DND-41 (cell line): ENCODE measurements around the gene MVD.

Experiments
- ATAC-seq: fragments of 200-7000 bp; cut with Tn5 transposase; 3 replicates; pipeline ENCODE4 v1.9.1; 2021; ENCODE audit warnings: low read depth; ENCODE audit not compliant: insufficient read depth
- DNase-seq: peaks from one replicate; pipeline ENCODE4 v3.0.0-alpha.2; 2020
- H2AFZ ChIP-seq: 2 replicates; pipeline ENCODE4 v1.6.0; 2012; ENCODE audit warnings: low read depth, low read length
- H3K27ac ChIP-seq: 2 replicates; pipeline ENCODE4 v1.5.1; 2012; ENCODE audit warnings: low read length, inconsistent platforms
- H3K27me3 ChIP-seq: fragments of 200-600 bp; sonication (generic); 2 replicates; pipeline ENCODE4 v1.6.0; 2012; ENCODE audit warnings: low read length, mild to moderate bottlenecking, inconsistent platforms; ENCODE audit not compliant: insufficient read depth, poor library complexity
- H3K36me3 ChIP-seq: 2 replicates; pipeline ENCODE4 v1.5.1; 2012; ENCODE audit warnings: low read length, inconsistent platforms; ENCODE audit not compliant: insufficient read depth
- H3K4me1 ChIP-seq: 2 replicates; pipeline ENCODE4 v1.5.1; 2012; ENCODE audit warnings: mild to moderate bottlenecking, low read length; ENCODE audit not compliant: insufficient read depth
- H3K4me2 ChIP-seq: 2 replicates; pipeline ENCODE4 v1.6.0; 2012; ENCODE audit warnings: mild to moderate bottlenecking, moderate library complexity, low read length, inconsistent platforms; ENCODE audit not compliant: insufficient read depth
- H3K4me3 ChIP-seq, 2 experiments: fragments of 200-600 bp in 1 of 2; shearing (Covaris generic) in 1 of 2; 2 replicates each; pipeline ENCODE4 v1.5.1; 2012 to 2016; ENCODE audit warnings: inconsistent platforms in 2 of 2, low read length in 2 of 2, mild to moderate bottlenecking in 2 of 2, low read depth in 1 of 2, moderate library complexity in 1 of 2
- H3K79me2 ChIP-seq: 2 replicates; pipeline ENCODE4 v1.6.0; 2012; ENCODE audit warnings: low read length, inconsistent platforms; ENCODE audit not compliant: insufficient read depth
- H3K9ac ChIP-seq: 2 replicates; pipeline ENCODE4 v1.6.0; 2012; ENCODE audit warnings: low read depth, mild to moderate bottlenecking, inconsistent platforms, low read length, moderate library complexity
- H3K9me3 ChIP-seq: 2 replicates; pipeline ENCODE4 v1.5.1; 2012; ENCODE audit warnings: low read length, moderate library complexity, mild to moderate bottlenecking, inconsistent platforms; ENCODE audit not compliant: insufficient read depth, severe bottlenecking
- H4K20me1 ChIP-seq: 2 replicates; pipeline ENCODE4 v1.6.0; 2012; ENCODE audit warnings: low read length; ENCODE audit not compliant: insufficient read depth
- CTCF ChIP-seq: IDR thresholded peaks from 2 replicates; pipeline ENCODE4 v1.5.1; 2012; ENCODE audit warnings: borderline replicate concordance, low read length, moderate library complexity, mild to moderate bottlenecking; ENCODE audit not compliant: poor library complexity, severe bottlenecking; ENCODE audit errors: extremely low read depth
- EZH2 ChIP-seq: IDR thresholded peaks from 3 replicates; pipeline ENCODE4 v1.6.1; 2012; ENCODE audit warnings: borderline replicate concordance, low read depth, mild to moderate bottlenecking, moderate library complexity, low read length, inconsistent platforms; ENCODE audit not compliant: severe bottlenecking

Gene MVD

GRCh38 chr16:88665570-88665969, 2.7 kb upstream of the MVD start:
- no peaks in the 10 kb centered on the region for H3K27me3 ChIP-seq
- H3K9ac ChIP-seq, result no peak overlapping the region
- no peak overlapping the region for H3K4me3 ChIP-seq
- no peak overlapping the region for H3K4me2 ChIP-seq
- H4K20me1 ChIP-seq, result no peaks in the 10 kb centered on the region
- H3K79me2 ChIP-seq, result peaks cover 28% of the 10 kb centered on the region
- TF ChIP-seq CTCF (no peak), EZH2 (no peak)
- H3K4me1 ChIP-seq, result peaks cover 23% of the 10 kb centered on the region
- H3K27ac ChIP-seq, result no peak overlapping the region
- no peak overlapping the region for H2AFZ ChIP-seq
- no peak for DNase-seq
- ATAC-seq, result no peak
- H3K36me3 ChIP-seq, result no peaks in the 10 kb centered on the region
- H3K9me3 ChIP-seq, result no peaks in the 10 kb centered on the region

- Histone ChIP-seq H2AFZ (no peak overlapping the region), H3K9me3 (no peaks in the 10 kb centered on the region), H3K27ac (no peak overlapping the region), H4K20me1 (no peaks in the 10 kb centered on the region), H3K4me2 (no peak overlapping the region), H3K27me3 (no peaks in the 10 kb centered on the region), H3K36me3 (0 out of 2 replicates have a peak, but pooled peaks cover 1% of the 10 kb centered on the region), H3K4me1 (peaks cover 23% of the 10 kb centered on the region), H3K9ac (no peak overlapping the region), H3K79me2 (peaks cover 31% of the 10 kb centered on the region), H3K4me3 (no peak overlapping the region)
- ATAC-seq (no peak), DNase-seq (no peak)
- TF ChIP-seq CTCF (no peak), EZH2 (no peak)
Measured at GRCh38 chr16:88665148-88665547, 2.3 kb upstream of the MVD start.

- ATAC-seq, result no peak
- peaks cover 59% of the 10 kb centered on the region for H3K79me2 ChIP-seq
- peak overlapping the region; percentile 89 for H3K4me2 ChIP-seq
- peak overlapping the region; percentile 81 for H2AFZ ChIP-seq
- H3K36me3 ChIP-seq, result peaks cover 22% of the 10 kb centered on the region
- peak; percentile 29 for DNase-seq
- peaks cover 22% of the 10 kb centered on the region for H4K20me1 ChIP-seq
- peak overlapping the region; percentile 83 for H3K27ac ChIP-seq
- H3K9ac ChIP-seq, result peak overlapping the region; percentile 78
- H3K4me3 ChIP-seq, result peak overlapping the region; percentile 76 to 82
- H3K27me3 ChIP-seq, result no peaks in the 10 kb centered on the region
- no peaks in the 10 kb centered on the region for H3K9me3 ChIP-seq
- TF ChIP-seq EZH2 (no peak), CTCF (no peak)
- H3K4me1 ChIP-seq, result peaks cover 23% of the 10 kb centered on the region
Measured at GRCh38 chr16:88662222-88662842, 559 bp downstream of the MVD start.
